WTC11 (cell line): ENCODE measurements around the gene CUL9. TPM values are rescaled to one million over a fixed set of nuclear protein-coding genes. Genes with fewer than 3 reads are reported as not detected.

Experiments
- ATAC-seq: fragments of 200-7000 bp; cut with Tn5 transposase; 2 replicates; pipeline ENCODE4 v1.10.0; 2021; ENCODE audit warnings: mild to moderate bottlenecking, moderate library complexity
- CTCF ChIA-PET: fragments of 300-600 bp; sonication (Branson Sonifier 250); formaldehyde crosslinking; loops from one replicate; lab custom pipeline; 2021; ENCODE audit warnings: antibody characterized with exemption; lab: Charles Lee
- POLR2A ChIA-PET: fragments of 350-600 bp; sonication (Branson Sonifier 250); formaldehyde crosslinking; loops from one replicate; lab custom pipeline; 2021; ENCODE audit warnings: antibody characterized with exemption; lab: Charles Lee
- DNase-seq: peaks from one replicate; pipeline ENCODE4 v3.0.0; 2021; ENCODE audit warnings: low spot score
- H3K27ac Mint-ChIP-seq: 2 replicates; pipeline ENCODE4 v1.8.0; 2021; ENCODE audit warnings: mixed read lengths
- H3K27me3 Mint-ChIP-seq: 2 replicates; pipeline ENCODE4 v1.8.0; 2021; ENCODE audit warnings: low read depth, mild to moderate bottlenecking, moderate library complexity, mixed read lengths
- H3K36me3 Mint-ChIP-seq: 2 replicates; pipeline ENCODE4 v1.8.0; 2021; ENCODE audit warnings: mixed read lengths
- H3K4me1 Mint-ChIP-seq: 2 replicates; pipeline ENCODE4 v1.8.0; 2022; ENCODE audit warnings: mixed read lengths
- H3K4me3 Mint-ChIP-seq: 2 replicates; pipeline ENCODE4 v1.8.0; 2021; ENCODE audit warnings: mild to moderate bottlenecking, moderate library complexity, mixed read lengths
- H3K9me3 Mint-ChIP-seq: 2 replicates; pipeline ENCODE4 v1.8.0; 2021; ENCODE audit warnings: mixed read lengths
- ESRRA ChIP-seq: sonication (generic); formaldehyde crosslinking; IDR thresholded peaks from 2 replicates; pipeline ENCODE4 v1.8.1; 2022; ENCODE audit warnings: mild to moderate bottlenecking, missing genetic modification reagents, borderline replicate concordance
- FOXJ3 ChIP-seq: sonication (generic); formaldehyde crosslinking; IDR thresholded peaks from 2 replicates; pipeline ENCODE4 v1.9.0; 2021; ENCODE audit warnings: missing genetic modification reagents, mild to moderate bottlenecking, borderline replicate concordance
- GABPB1 ChIP-seq: sonication (generic); formaldehyde crosslinking; IDR thresholded peaks from 2 replicates; pipeline ENCODE4 v1.8.1; 2023; ENCODE audit warnings: mild to moderate bottlenecking, missing genetic modification reagents
- KAT7 ChIP-seq: sonication (generic); formaldehyde crosslinking; IDR thresholded peaks from 2 replicates; pipeline ENCODE4 v1.8.1; 2023; ENCODE audit warnings: missing genetic modification reagents, mild to moderate bottlenecking, borderline replicate concordance
- MYBL2 ChIP-seq: sonication (generic); formaldehyde crosslinking; IDR thresholded peaks from 2 replicates; pipeline ENCODE4 v1.8.1; 2023; ENCODE audit warnings: mild to moderate bottlenecking, moderate library complexity, missing genetic modification reagents
- NFE2L1 ChIP-seq: sonication (generic); formaldehyde crosslinking; IDR thresholded peaks from 2 replicates; pipeline ENCODE4 v1.8.1; 2023; ENCODE audit warnings: missing genetic modification reagents
- OVOL2 ChIP-seq: fragments of 250-450 bp; sonication (Bioruptor Pico); IDR thresholded peaks from 2 replicates; pipeline ENCODE4 v1.9.0; 2021; ENCODE audit warnings: mild to moderate bottlenecking, borderline replicate concordance
- PRRX2 ChIP-seq: fragments of 250-450 bp; sonication (Bioruptor Pico); IDR thresholded peaks from 2 replicates; pipeline ENCODE4 v1.8.0; 2021; ENCODE audit warnings: mild to moderate bottlenecking
- SMAD4 ChIP-seq: sonication (generic); formaldehyde crosslinking; IDR thresholded peaks from 2 replicates; pipeline ENCODE4 v1.8.0; 2022; ENCODE audit warnings: mild to moderate bottlenecking, missing genetic modification reagents
- TEAD1 ChIP-seq: sonication (generic); formaldehyde crosslinking; IDR thresholded peaks from 2 replicates; pipeline ENCODE4 v1.8.0; 2022; ENCODE audit warnings: mild to moderate bottlenecking, missing genetic modification reagents
- total RNA-seq: library from RNA; stranded (reverse); gene quantifications from 3 replicates; pipeline ENCODE4 v1.2.3, GENCODE V29; 2021
- TF ChIP-seq, protein P1 (sequence below): fragments of 250-450 bp; sonication (Bioruptor Pico); IDR thresholded peaks from 2 replicates; pipeline ENCODE4 v1.9.0; 2021; ENCODE audit warnings: mild to moderate bottlenecking
- TF ChIP-seq, protein P2 (sequence below): fragments of 250-450 bp; sonication (Bioruptor Pico); IDR thresholded peaks from 2 replicates; pipeline ENCODE4 v1.8.0; 2021; ENCODE audit warnings: mild to moderate bottlenecking
- TF ChIP-seq, protein P3 (sequence below): fragments of 250-450 bp; sonication (Bioruptor Pico); IDR thresholded peaks from 2 replicates; pipeline ENCODE4 v1.9.0; 2021; ENCODE audit warnings: mild to moderate bottlenecking
- TF ChIP-seq, protein P4 (sequence below): sonication (generic); formaldehyde crosslinking; IDR thresholded peaks from 2 replicates; pipeline ENCODE4 v1.8.0; 2022; ENCODE audit warnings: mild to moderate bottlenecking, missing genetic modification reagents
- TF ChIP-seq, protein P5 (sequence below): sonication (generic); formaldehyde crosslinking; IDR thresholded peaks from 2 replicates; pipeline ENCODE4 v1.8.0; 2022; ENCODE audit warnings: mild to moderate bottlenecking, missing genetic modification reagents
- TF ChIP-seq, protein P6 (sequence below): sonication (generic); formaldehyde crosslinking; IDR thresholded peaks from 2 replicates; pipeline ENCODE4 v1.8.1; 2022; ENCODE audit warnings: mild to moderate bottlenecking, moderate library complexity, missing genetic modification reagents
- TF ChIP-seq, protein P7 (sequence below): sonication (generic); formaldehyde crosslinking; conservative IDR thresholded peaks from 2 replicates; pipeline ENCODE4 v1.8.1; 2022; ENCODE audit warnings: mild to moderate bottlenecking, missing genetic modification reagents
- TF ChIP-seq, protein P8 (sequence below): fragments of 250-450 bp; sonication (Bioruptor Pico); IDR thresholded peaks from 2 replicates; pipeline ENCODE4 v1.9.0; 2021; ENCODE audit warnings: mild to moderate bottlenecking, borderline replicate concordance

Gene CUL9
- total RNA-seq, 1 experiment from 2014 or later: 15.2 TPM

DNA sequence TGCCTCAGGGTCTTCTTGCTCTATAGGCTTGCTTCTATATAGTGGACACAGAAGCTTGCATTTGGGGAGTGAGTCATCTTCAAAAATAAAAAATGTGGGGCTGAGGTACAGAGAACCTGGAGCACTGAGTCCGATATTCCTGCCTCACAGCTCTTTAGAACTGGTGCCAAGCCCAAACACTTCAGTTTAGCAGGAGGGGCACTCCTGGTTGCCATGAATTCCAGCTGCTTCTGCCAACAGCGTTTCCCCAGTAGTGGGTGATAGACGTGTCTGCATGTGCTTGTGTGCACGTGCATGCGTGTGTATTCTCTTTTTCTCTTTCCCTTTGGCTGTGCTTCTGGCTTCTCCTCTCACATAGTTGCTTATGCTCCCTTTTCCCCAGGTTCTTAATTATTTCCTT, 35.4 kb downstream of the CUL9 start:
- Mint-ChIP-seq H3K4me3 (no peak overlapping the region), H3K27ac (no peak overlapping the region), H3K36me3 (no peaks in the 10 kb centered on the region), H3K27me3 (no peaks in the 10 kb centered on the region), H3K9me3 (no peaks in the 10 kb centered on the region), H3K4me1 (peaks cover 3% of the 10 kb centered on the region; the same call in 1 of the 2 replicates)
- ChIA-PET POLR2A (no interaction called here), CTCF (interaction anchor here (1.1 to 3.4 kb wide), 2 partner anchors 11 to 70 kb away, joined by 4 to 18 read pairs; partner anchors contain the start of gene DNPH1)
- TF ChIP-seq SMAD4 (CRISPR knock-in tag): no peak
- TF ChIP-seq ESRRA (CRISPR knock-in tag): no peak
- TF ChIP-seq TEAD1: no peak
- no peak for TF ChIP-seq PRRX2
- no peak for TF ChIP-seq MYBL2 (CRISPR knock-in tag)
- TF ChIP-seq, protein P1, sequence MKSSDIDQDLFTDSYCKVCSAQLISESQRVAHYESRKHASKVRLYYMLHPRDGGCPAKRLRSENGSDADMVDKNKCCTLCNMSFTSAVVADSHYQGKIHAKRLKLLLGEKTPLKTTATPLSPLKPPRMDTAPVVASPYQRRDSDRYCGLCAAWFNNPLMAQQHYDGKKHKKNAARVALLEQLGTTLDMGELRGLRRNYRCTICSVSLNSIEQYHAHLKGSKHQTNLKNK (CRISPR knock-in tag): no peak
- TF ChIP-seq, protein P2, sequence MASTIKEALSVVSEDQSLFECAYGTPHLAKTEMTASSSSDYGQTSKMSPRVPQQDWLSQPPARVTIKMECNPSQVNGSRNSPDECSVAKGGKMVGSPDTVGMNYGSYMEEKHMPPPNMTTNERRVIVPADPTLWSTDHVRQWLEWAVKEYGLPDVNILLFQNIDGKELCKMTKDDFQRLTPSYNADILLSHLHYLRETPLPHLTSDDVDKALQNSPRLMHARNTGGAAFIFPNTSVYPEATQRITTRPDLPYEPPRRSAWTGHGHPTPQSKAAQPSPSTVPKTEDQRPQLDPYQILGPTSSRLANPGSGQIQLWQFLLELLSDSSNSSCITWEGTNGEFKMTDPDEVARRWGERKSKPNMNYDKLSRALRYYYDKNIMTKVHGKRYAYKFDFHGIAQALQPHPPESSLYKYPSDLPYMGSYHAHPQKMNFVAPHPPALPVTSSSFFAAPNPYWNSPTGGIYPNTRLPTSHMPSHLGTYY (CRISPR knock-in tag): no peak
- TF ChIP-seq, protein P3, sequence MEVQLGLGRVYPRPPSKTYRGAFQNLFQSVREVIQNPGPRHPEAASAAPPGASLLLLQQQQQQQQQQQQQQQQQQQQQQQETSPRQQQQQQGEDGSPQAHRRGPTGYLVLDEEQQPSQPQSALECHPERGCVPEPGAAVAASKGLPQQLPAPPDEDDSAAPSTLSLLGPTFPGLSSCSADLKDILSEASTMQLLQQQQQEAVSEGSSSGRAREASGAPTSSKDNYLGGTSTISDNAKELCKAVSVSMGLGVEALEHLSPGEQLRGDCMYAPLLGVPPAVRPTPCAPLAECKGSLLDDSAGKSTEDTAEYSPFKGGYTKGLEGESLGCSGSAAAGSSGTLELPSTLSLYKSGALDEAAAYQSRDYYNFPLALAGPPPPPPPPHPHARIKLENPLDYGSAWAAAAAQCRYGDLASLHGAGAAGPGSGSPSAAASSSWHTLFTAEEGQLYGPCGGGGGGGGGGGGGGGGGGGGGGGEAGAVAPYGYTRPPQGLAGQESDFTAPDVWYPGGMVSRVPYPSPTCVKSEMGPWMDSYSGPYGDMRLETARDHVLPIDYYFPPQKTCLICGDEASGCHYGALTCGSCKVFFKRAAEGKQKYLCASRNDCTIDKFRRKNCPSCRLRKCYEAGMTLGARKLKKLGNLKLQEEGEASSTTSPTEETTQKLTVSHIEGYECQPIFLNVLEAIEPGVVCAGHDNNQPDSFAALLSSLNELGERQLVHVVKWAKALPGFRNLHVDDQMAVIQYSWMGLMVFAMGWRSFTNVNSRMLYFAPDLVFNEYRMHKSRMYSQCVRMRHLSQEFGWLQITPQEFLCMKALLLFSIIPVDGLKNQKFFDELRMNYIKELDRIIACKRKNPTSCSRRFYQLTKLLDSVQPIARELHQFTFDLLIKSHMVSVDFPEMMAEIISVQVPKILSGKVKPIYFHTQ: no peak
- TF ChIP-seq GABPB1 (CRISPR knock-in tag): no peak
- TF ChIP-seq, protein P4, sequence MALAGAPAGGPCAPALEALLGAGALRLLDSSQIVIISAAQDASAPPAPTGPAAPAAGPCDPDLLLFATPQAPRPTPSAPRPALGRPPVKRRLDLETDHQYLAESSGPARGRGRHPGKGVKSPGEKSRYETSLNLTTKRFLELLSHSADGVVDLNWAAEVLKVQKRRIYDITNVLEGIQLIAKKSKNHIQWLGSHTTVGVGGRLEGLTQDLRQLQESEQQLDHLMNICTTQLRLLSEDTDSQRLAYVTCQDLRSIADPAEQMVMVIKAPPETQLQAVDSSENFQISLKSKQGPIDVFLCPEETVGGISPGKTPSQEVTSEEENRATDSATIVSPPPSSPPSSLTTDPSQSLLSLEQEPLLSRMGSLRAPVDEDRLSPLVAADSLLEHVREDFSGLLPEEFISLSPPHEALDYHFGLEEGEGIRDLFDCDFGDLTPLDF (CRISPR knock-in tag): no peak
- TF ChIP-seq KAT7: no peak
- no peak for TF ChIP-seq NFE2L1 (CRISPR knock-in tag)
- no peak for TF ChIP-seq FOXJ3
- TF ChIP-seq OVOL2 (CRISPR knock-in tag): no peak
- TF ChIP-seq, protein P5, sequence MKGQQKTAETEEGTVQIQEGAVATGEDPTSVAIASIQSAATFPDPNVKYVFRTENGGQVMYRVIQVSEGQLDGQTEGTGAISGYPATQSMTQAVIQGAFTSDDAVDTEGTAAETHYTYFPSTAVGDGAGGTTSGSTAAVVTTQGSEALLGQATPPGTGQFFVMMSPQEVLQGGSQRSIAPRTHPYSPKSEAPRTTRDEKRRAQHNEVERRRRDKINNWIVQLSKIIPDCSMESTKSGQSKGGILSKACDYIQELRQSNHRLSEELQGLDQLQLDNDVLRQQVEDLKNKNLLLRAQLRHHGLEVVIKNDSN (CRISPR knock-in tag): no peak
- TF ChIP-seq, protein P6, sequence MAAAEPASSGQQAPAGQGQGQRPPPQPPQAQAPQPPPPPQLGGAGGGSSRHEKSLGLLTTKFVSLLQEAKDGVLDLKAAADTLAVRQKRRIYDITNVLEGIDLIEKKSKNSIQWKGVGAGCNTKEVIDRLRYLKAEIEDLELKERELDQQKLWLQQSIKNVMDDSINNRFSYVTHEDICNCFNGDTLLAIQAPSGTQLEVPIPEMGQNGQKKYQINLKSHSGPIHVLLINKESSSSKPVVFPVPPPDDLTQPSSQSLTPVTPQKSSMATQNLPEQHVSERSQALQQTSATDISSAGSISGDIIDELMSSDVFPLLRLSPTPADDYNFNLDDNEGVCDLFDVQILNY (CRISPR knock-in tag): no peak
- TF ChIP-seq, protein P7, sequence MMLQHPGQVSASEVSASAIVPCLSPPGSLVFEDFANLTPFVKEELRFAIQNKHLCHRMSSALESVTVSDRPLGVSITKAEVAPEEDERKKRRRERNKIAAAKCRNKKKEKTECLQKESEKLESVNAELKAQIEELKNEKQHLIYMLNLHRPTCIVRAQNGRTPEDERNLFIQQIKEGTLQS: no peak
- TF ChIP-seq, protein P8, sequence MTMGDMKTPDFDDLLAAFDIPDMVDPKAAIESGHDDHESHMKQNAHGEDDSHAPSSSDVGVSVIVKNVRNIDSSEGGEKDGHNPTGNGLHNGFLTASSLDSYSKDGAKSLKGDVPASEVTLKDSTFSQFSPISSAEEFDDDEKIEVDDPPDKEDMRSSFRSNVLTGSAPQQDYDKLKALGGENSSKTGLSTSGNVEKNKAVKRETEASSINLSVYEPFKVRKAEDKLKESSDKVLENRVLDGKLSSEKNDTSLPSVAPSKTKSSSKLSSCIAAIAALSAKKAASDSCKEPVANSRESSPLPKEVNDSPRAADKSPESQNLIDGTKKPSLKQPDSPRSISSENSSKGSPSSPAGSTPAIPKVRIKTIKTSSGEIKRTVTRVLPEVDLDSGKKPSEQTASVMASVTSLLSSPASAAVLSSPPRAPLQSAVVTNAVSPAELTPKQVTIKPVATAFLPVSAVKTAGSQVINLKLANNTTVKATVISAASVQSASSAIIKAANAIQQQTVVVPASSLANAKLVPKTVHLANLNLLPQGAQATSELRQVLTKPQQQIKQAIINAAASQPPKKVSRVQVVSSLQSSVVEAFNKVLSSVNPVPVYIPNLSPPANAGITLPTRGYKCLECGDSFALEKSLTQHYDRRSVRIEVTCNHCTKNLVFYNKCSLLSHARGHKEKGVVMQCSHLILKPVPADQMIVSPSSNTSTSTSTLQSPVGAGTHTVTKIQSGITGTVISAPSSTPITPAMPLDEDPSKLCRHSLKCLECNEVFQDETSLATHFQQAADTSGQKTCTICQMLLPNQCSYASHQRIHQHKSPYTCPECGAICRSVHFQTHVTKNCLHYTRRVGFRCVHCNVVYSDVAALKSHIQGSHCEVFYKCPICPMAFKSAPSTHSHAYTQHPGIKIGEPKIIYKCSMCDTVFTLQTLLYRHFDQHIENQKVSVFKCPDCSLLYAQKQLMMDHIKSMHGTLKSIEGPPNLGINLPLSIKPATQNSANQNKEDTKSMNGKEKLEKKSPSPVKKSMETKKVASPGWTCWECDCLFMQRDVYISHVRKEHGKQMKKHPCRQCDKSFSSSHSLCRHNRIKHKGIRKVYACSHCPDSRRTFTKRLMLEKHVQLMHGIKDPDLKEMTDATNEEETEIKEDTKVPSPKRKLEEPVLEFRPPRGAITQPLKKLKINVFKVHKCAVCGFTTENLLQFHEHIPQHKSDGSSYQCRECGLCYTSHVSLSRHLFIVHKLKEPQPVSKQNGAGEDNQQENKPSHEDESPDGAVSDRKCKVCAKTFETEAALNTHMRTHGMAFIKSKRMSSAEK (CRISPR knock-in tag): no peak
- DNase-seq (no peak), ATAC-seq (no peak)
